NB4 (cell line): ENCODE data around the gene KRT33B.

Experiments
- DNase-seq: peaks from one replicate; pipeline ENCODE4 v3.0.0; 2010; ENCODE audit warnings: low read depth
- H3K4me3 ChIP-seq: one replicate; pipeline ENCODE4 v1.5.1; 2011; ENCODE audit warnings: mild to moderate bottlenecking, low read depth, low read length, moderate library complexity
- CTCF ChIP-seq: IDR thresholded peaks from one replicate; pipeline ENCODE4 v1.5.1; 2012; ENCODE audit warnings: low read depth, low read length
- MAX ChIP-seq: IDR thresholded peaks from 2 replicates; pipeline ENCODE4 v1.6.1; 2011; ENCODE audit warnings: low read depth, low read length
- MYC ChIP-seq: IDR thresholded peaks from 2 replicates; pipeline ENCODE4 v1.6.1; 2011; ENCODE audit warnings: low read depth, low read length
- POLR2A ChIP-seq: IDR thresholded peaks from 2 replicates; pipeline ENCODE4 v1.6.1; 2011; ENCODE audit warnings: mild to moderate bottlenecking; ENCODE audit not compliant: insufficient read length; ENCODE audit errors: extremely low read depth

The KRT33B gene

GRCh38 chr17:41407226-41407625 is 37.6 kb upstream of the KRT33B start:
- H3K4me3 ChIP-seq: no peak overlapping the region

GRCh38 chr17:41406205-41406604 is 36.6 kb upstream of the KRT33B start:
- no peak overlapping the region for H3K4me3 ChIP-seq
- TF ChIP-seq MYC: no peak
- TF ChIP-seq POLR2A: no peak
- DNase-seq: no peak

More at GRCh38 chr17:41407226-41407625, 37.6 kb upstream of the KRT33B start:
- TF ChIP-seq POLR2A (no peak), MAX (no peak), CTCF (no peak), MYC (no peak)
- no peak for DNase-seq

GRCh38 chr17:41404024-41404671 is 34.5 kb upstream of the KRT33B start:
- no peak for TF ChIP-seq MYC
- no peak for TF ChIP-seq CTCF
- no peak for TF ChIP-seq MAX
- no peak for TF ChIP-seq POLR2A
- DNase-seq: peak; percentile 79
- H3K4me3 ChIP-seq: no peak overlapping the region

- TF ChIP-seq MYC (no peak), POLR2A (no peak), MAX (no peak), CTCF (no peak)
- DNase-seq: no peak
- H3K4me3 ChIP-seq: no peak overlapping the region
Measured at GRCh38 chr17:41403404-41404023, 33.9 kb upstream of the KRT33B start.

GRCh38 chr17:41402161-41402560 is 32.5 kb upstream of the KRT33B start:
- no peak for DNase-seq
- TF ChIP-seq MYC: no peak
- TF ChIP-seq POLR2A: no peak
- TF ChIP-seq CTCF: no peak
- no peak for TF ChIP-seq MAX

GRCh38 chr17:41396996-41397660 is 27.5 kb upstream of the KRT33B start, which contains the start of gene KRT31:
Gene KRT31, minus strand, starts transcription at chr17:41397608. Its CDS starts 69 bp downstream, at chr17:41397539.
- DNase-seq: no peak
- no peak within 1 kb of the TSS for H3K4me3 ChIP-seq
- no peak for TF ChIP-seq CTCF

More at GRCh38 chr17:41402161-41402560, 32.5 kb upstream of the KRT33B start:
- H3K4me3 ChIP-seq: no peak overlapping the region
